SK-N-SH treated with all-trans-retinoic acid at 6 μM for 48 hours (cell line): ENCODE measurements around the gene USP4.

Experiments
- ARNTL ChIP-seq: fragments of 450-650 bp; formaldehyde crosslinking; IDR thresholded peaks from 2 replicates; pipeline ENCODE4 v1.5.0; 2020; ENCODE audit warnings: low read depth, mild to moderate bottlenecking, moderate library complexity, borderline replicate concordance
- BACH2 ChIP-seq: fragments of 250-450 bp; sonication (Bioruptor Pico); IDR thresholded peaks from 2 replicates; pipeline ENCODE4 v1.9.0; 2021; ENCODE audit warnings: mild to moderate bottlenecking, borderline replicate concordance
- GLIS3 ChIP-seq: fragments of 250-450 bp; sonication (Bioruptor Pico); IDR thresholded peaks from 2 replicates; pipeline ENCODE4 v1.5.0; 2020; ENCODE audit warnings: mild to moderate bottlenecking, moderate library complexity
- ISL1 ChIP-seq: fragments of 250-450 bp; sonication (Bioruptor Pico); IDR thresholded peaks from 2 replicates; pipeline ENCODE4 v2.1.2; 2022; ENCODE audit warnings: mild to moderate bottlenecking, moderate library complexity
- PPARA ChIP-seq: fragments of 250-450 bp; sonication (Bioruptor Pico); IDR thresholded peaks from 2 replicates; pipeline ENCODE4 v1.5.0; 2020; ENCODE audit warnings: mild to moderate bottlenecking, borderline replicate concordance
- RARB ChIP-seq: fragments of 250-450 bp; sonication (Bioruptor Pico); IDR thresholded peaks from 2 replicates; pipeline ENCODE4 v1.8.0; 2021; ENCODE audit warnings: mild to moderate bottlenecking, moderate library complexity
- SNAI2 ChIP-seq: fragments of 250-450 bp; sonication (Bioruptor Pico); IDR thresholded peaks from 2 replicates; pipeline ENCODE4 v1.5.0; 2020; ENCODE audit warnings: mild to moderate bottlenecking, moderate library complexity
- TOX ChIP-seq: fragments of 250-450 bp; sonication (Bioruptor Pico); IDR thresholded peaks from 2 replicates; pipeline ENCODE4 v1.8.0; 2021; ENCODE audit warnings: mild to moderate bottlenecking, moderate library complexity, borderline replicate concordance
- ZC3H10 ChIP-seq: fragments of 250-450 bp; sonication (Bioruptor Pico); IDR thresholded peaks from 2 replicates; pipeline ENCODE4 v1.5.1; 2021; ENCODE audit warnings: mild to moderate bottlenecking, moderate library complexity
- ZFP3 ChIP-seq: fragments of 250-450 bp; sonication (Bioruptor Pico); IDR thresholded peaks from 2 replicates; pipeline ENCODE4 v1.5.0; 2020; ENCODE audit warnings: mild to moderate bottlenecking, moderate library complexity
- TF ChIP-seq, protein P1 (sequence below): fragments of 250-450 bp; sonication (Bioruptor Pico); IDR thresholded peaks from 2 replicates; pipeline ENCODE4 v1.8.0; 2020; ENCODE audit warnings: mild to moderate bottlenecking, moderate library complexity, borderline replicate concordance
- TF ChIP-seq, protein P2 (sequence below): fragments of 250-450 bp; sonication (Bioruptor Pico); IDR thresholded peaks from 2 replicates; pipeline ENCODE4 v1.5.1; 2020; ENCODE audit warnings: low read depth, mild to moderate bottlenecking, moderate library complexity
- TF ChIP-seq, protein P3 (sequence below): fragments of 250-450 bp; sonication (Bioruptor Pico); IDR thresholded peaks from 2 replicates; pipeline ENCODE4 v1.8.0; 2021; ENCODE audit warnings: low read depth, mild to moderate bottlenecking, moderate library complexity, borderline replicate concordance
- TF ChIP-seq, protein P4 (sequence below): fragments of 250-450 bp; sonication (Bioruptor Pico); IDR thresholded peaks from 2 replicates; pipeline ENCODE4 v1.5.1; 2021; ENCODE audit warnings: mild to moderate bottlenecking, moderate library complexity

DNA sequence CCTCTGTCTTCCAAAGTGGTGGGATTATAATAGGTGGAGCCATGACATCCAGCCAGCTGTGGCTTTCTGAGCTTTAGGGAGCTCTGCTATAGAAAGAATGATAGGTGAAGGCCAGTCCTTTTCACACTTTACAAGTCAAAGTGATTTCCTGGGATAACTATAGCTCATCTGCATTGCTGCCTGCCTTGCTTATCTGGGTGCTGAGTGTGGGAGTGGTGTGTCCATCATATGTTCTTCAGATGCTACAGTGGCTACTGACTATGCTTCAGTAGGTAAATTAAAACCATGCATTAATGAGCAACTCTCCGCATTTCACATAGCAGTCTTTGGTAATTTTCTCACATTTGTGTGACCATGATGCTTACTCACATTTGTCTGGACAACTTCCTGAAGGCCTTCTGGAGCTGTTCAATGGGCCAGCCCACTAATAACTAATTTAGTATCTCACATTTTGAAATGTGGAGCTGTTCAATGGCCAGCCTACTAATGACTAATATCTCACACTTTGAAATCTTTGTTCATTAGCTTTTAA, 48.5 kb upstream of the USP4 start:
- TF ChIP-seq, protein P1, sequence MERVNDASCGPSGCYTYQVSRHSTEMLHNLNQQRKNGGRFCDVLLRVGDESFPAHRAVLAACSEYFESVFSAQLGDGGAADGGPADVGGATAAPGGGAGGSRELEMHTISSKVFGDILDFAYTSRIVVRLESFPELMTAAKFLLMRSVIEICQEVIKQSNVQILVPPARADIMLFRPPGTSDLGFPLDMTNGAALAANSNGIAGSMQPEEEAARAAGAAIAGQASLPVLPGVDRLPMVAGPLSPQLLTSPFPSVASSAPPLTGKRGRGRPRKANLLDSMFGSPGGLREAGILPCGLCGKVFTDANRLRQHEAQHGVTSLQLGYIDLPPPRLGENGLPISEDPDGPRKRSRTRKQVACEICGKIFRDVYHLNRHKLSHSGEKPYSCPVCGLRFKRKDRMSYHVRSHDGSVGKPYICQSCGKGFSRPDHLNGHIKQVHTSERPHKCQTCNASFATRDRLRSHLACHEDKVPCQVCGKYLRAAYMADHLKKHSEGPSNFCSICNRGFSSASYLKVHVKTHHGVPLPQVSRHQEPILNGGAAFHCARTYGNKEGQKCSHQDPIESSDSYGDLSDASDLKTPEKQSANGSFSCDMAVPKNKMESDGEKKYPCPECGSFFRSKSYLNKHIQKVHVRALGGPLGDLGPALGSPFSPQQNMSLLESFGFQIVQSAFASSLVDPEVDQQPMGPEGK (CRISPR knock-in tag) = no peak
- TF ChIP-seq ZC3H10 (CRISPR knock-in tag) (no peak), ARNTL (CRISPR knock-in tag) (no peak), ZFP3 (CRISPR knock-in tag) (no peak), TOX (CRISPR knock-in tag) (no peak), SNAI2 (no peak), GLIS3 (no peak), PPARA (no peak), BACH2 (CRISPR knock-in tag) (no peak), RARB (CRISPR knock-in tag) (no peak), ISL1 (CRISPR knock-in tag) (no peak)
- TF ChIP-seq, protein P2, sequence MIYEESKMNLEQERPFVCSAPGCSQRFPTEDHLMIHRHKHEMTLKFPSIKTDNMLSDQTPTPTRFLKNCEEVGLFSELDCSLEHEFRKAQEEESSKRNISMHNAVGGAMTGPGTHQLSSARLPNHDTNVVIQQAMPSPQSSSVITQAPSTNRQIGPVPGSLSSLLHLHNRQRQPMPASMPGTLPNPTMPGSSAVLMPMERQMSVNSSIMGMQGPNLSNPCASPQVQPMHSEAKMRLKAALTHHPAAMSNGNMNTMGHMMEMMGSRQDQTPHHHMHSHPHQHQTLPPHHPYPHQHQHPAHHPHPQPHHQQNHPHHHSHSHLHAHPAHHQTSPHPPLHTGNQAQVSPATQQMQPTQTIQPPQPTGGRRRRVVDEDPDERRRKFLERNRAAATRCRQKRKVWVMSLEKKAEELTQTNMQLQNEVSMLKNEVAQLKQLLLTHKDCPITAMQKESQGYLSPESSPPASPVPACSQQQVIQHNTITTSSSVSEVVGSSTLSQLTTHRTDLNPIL = no peak
- TF ChIP-seq, protein P3, sequence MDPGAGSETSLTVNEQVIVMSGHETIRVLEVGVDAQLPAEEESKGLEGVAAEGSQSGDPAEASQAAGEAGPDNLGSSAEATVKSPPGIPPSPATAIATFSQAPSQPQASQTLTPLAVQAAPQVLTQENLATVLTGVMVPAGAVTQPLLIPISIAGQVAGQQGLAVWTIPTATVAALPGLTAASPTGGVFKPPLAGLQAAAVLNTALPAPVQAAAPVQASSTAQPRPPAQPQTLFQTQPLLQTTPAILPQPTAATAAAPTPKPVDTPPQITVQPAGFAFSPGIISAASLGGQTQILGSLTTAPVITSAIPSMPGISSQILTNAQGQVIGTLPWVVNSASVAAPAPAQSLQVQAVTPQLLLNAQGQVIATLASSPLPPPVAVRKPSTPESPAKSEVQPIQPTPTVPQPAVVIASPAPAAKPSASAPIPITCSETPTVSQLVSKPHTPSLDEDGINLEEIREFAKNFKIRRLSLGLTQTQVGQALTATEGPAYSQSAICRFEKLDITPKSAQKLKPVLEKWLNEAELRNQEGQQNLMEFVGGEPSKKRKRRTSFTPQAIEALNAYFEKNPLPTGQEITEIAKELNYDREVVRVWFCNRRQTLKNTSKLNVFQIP (CRISPR knock-in tag) = no peak
- TF ChIP-seq, protein P4, sequence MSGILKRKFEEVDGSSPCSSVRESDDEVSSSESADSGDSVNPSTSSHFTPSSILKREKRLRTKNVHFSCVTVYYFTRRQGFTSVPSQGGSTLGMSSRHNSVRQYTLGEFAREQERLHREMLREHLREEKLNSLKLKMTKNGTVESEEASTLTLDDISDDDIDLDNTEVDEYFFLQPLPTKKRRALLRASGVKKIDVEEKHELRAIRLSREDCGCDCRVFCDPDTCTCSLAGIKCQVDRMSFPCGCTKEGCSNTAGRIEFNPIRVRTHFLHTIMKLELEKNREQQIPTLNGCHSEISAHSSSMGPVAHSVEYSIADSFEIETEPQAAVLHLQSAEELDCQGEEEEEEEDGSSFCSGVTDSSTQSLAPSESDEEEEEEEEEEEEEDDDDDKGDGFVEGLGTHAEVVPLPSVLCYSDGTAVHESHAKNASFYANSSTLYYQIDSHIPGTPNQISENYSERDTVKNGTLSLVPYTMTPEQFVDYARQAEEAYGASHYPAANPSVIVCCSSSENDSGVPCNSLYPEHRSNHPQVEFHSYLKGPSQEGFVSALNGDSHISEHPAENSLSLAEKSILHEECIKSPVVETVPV (CRISPR knock-in tag) = no peak
